A549 (cell line): Measurements from ENCODE around the gene YIPF3. TPM values are rescaled to one million over a fixed set of nuclear protein-coding genes. Genes with fewer than 3 reads are reported as not detected.
A peak's percentile ranks its signal among the peaks of the same experiment; 100 is the strongest.

Source experiments
- ATAC-seq, 2 experiments: fragments of 200-7000 bp in 1 of 2; fragments of >200 bp in 1 of 2; cut with Nextera tagmentation in 1 of 2; cut with Tn5 transposase in 1 of 2; 3 replicates each; pipeline versions ENCODE4 v1.8.0 to v1.9.1; 2018 to 2020; ENCODE audit warnings: mild to moderate bottlenecking in 1 of 2, moderate library complexity in 1 of 2
- CTCF ChIA-PET: fragments of 300-600 bp; sonication (Branson Sonifier 250); formaldehyde crosslinking; extraction: SDS; loops from one replicate; lab custom pipeline; 2021; ENCODE audit warnings: antibody characterized with exemption, inconsistent platforms; lab: Yijun Ruan, JAX
- POLR2A ChIA-PET: fragments of 350-600 bp; formaldehyde crosslinking; extraction: SDS; loops from one replicate; lab custom pipeline; 2021; ENCODE audit warnings: antibody characterized with exemption, inconsistent platforms; lab: Yijun Ruan, JAX
- DNase-seq, 2 experiments: peaks; one replicate each; pipeline versions ENCODE4 v3.0.0 to v3.0.0-alpha.2; 2011 to 2016; ENCODE audit warnings: low read depth in 1 of 2, low spot score in 1 of 2
- FAIRE-seq: peaks from 2 replicates; lab custom pipeline; 2011; peaks lifted over from hg19 to GRCh38; lab: Jason Lieb, UNC
- H3K27ac ChIP-seq, 2 experiments: fragments of >200 bp; sonication (Bioruptor Twin); formaldehyde crosslinking; 3 replicates each; pipeline ENCODE4 v1.5.1; 2016 to 2017
- H3K4me1 ChIP-seq: fragments of >200 bp; sonication (Bioruptor Twin); formaldehyde crosslinking; 3 replicates; pipeline ENCODE4 v1.6.1; 2016
- H3K4me2 ChIP-seq: fragments of >200 bp; sonication (Bioruptor Twin); formaldehyde crosslinking; 3 replicates; pipeline ENCODE4 v1.6.1; 2016
- H3K4me3 ChIP-seq: fragments of >200 bp; sonication (Bioruptor Twin); formaldehyde crosslinking; 3 replicates; pipeline ENCODE4 v1.5.1; 2016
- H3K9me3 ChIP-seq: fragments of >200 bp; sonication (Bioruptor Twin); formaldehyde crosslinking; 3 replicates; pipeline ENCODE4 v1.6.1; 2016
- CBX8 ChIP-seq: fragments of 200-600 bp; sonication (generic); IDR thresholded peaks from 2 replicates; pipeline ENCODE4 v1.6.1; 2016
- CTCF ChIP-seq: fragments of >200 bp; sonication (Bioruptor Twin); formaldehyde crosslinking; IDR thresholded peaks from 3 replicates; pipeline ENCODE4 v1.5.1; 2016
- EHF ChIP-seq: fragments of 250-450 bp; sonication (Bioruptor Pico); IDR thresholded peaks from 2 replicates; pipeline ENCODE4 v1.5.0; 2020; ENCODE audit warnings: mild to moderate bottlenecking
- FOSB ChIP-seq: fragments of 250-450 bp; sonication (Bioruptor Pico); IDR thresholded peaks from 2 replicates; pipeline ENCODE4 v1.5.0; 2020; ENCODE audit warnings: mild to moderate bottlenecking, moderate library complexity
- FOXS1 ChIP-seq: fragments of 250-450 bp; sonication (Bioruptor Pico); IDR thresholded peaks from 2 replicates; pipeline ENCODE4 v1.5.0; 2020; ENCODE audit warnings: mild to moderate bottlenecking, moderate library complexity
- HES2 ChIP-seq: fragments of >200 bp; sonication (Bioruptor Twin); formaldehyde crosslinking; IDR thresholded peaks from 2 replicates; pipeline ENCODE4 v1.6.1; 2016
- HOXA7 ChIP-seq: fragments of 250-450 bp; sonication (Bioruptor Pico); IDR thresholded peaks from 2 replicates; pipeline ENCODE4 v1.5.0; 2020; ENCODE audit warnings: mild to moderate bottlenecking, moderate library complexity
- JUNB ChIP-seq: fragments of >200 bp; sonication (Bioruptor Twin); formaldehyde crosslinking; IDR thresholded peaks from 2 replicates; pipeline ENCODE4 v1.6.1; 2016
- KDM5A ChIP-seq: fragments of 200-600 bp; sonication (generic); IDR thresholded peaks from 2 replicates; pipeline ENCODE4 v1.6.1; 2016; ENCODE audit warnings: antibody characterized with exemption, mild to moderate bottlenecking
- MAZ ChIP-seq: fragments of 150-350 bp; IDR thresholded peaks from 2 replicates; pipeline ENCODE4 v1.6.1; 2014; ENCODE audit warnings: antibody characterized with exemption, low read depth, low read length, borderline replicate concordance
- POLR2A ChIP-seq: IDR thresholded peaks from 2 replicates; pipeline ENCODE4 v1.6.1; 2012; ENCODE audit warnings: mild to moderate bottlenecking, low read length
- POLR2AphosphoS2 ChIP-seq: conservative IDR thresholded peaks from 2 replicates; pipeline ENCODE4 v1.6.1; 2012; ENCODE audit warnings: low read length, improper control_type of control experiment, inconsistent platforms
- RAD21 ChIP-seq, 2 experiments: fragments of >200 bp in 1 of 2; sonication (Bioruptor Twin) in 1 of 2; formaldehyde crosslinking in 1 of 2; IDR thresholded peaks in 1 of 2; conservative IDR thresholded peaks in 1 of 2; 2 replicates in 1 of 2; 3 replicates in 1 of 2; pipeline ENCODE4 v1.6.1; 2012 to 2018; ENCODE audit warnings: inconsistent platforms in 1 of 2
- SMC3 ChIP-seq: fragments of >200 bp; sonication (Bioruptor Twin); formaldehyde crosslinking; IDR thresholded peaks from 3 replicates; pipeline ENCODE4 v1.6.1; 2018; ENCODE audit warnings: inconsistent platforms
- SREBF2 ChIP-seq: fragments of 450-650 bp; IDR thresholded peaks from 2 replicates; pipeline ENCODE4 v1.6.1; 2014; ENCODE audit warnings: mild to moderate bottlenecking, moderate library complexity
- ZFP36 ChIP-seq: fragments of 450-650 bp; IDR thresholded peaks from 2 replicates; pipeline ENCODE4 v1.6.1; 2014; ENCODE audit warnings: borderline replicate concordance; ENCODE audit not compliant: partially characterized antibody
- WGBS: methylation state at CpG from one replicate; pipeline ENCODE4 v1.1.6; 2017; ENCODE audit errors: missing lambda C conversion rate; 5-methylcytosine and 5-hydroxymethylcytosine counted together
- polyA plus RNA-seq, 4 experiments: library from polyadenylated mRNA; depleted of rRNA in 3 of 4; stranded (reverse); fragments of >200 nt; fragmentation: RNase III in 1 of 4; extraction: RNeasy Plus Mini Kit Qiagen cat#74134 plus additional on column Dnase treatment in 1 of 4; gene quantifications; 2 replicates in 3 of 4; 3 replicates in 1 of 4; pipeline ENCODE4 v1.2.3, GENCODE V29; 2011 to 2017
- TF ChIP-seq, protein P1 (sequence below): IDR thresholded peaks from 2 replicates; pipeline ENCODE4 v1.6.1; 2012; ENCODE audit warnings: low read depth, borderline replicate concordance

YIPF3 gene
- polyA plus RNA-seq, 2 of the 4 experiments (the other 2 are of a cell fraction) = 63.4 to 108 TPM

GRCh38 chr6:43496370-43497128 is 20.2 kb downstream of the YIPF3 start:
- no peaks in the 10 kb centered on the region for H3K9me3 ChIP-seq
- H3K4me1 ChIP-seq = peaks cover 16% of the 10 kb centered on the region
- 54% methylated on average over 11 of the region's 18 CpGs for WGBS
- no peak overlapping the region for H3K4me3 ChIP-seq
- FAIRE-seq = no peak
- H3K4me2 ChIP-seq = peak overlapping the region; percentile 41
- TF ChIP-seq KDM5A (no peak), MAZ (peak; percentile 80; the same call in 1 of the 2 replicates), RAD21 (conservative IDR thresholded peaks at IDR 0.05 in 1 of 2, IDR thresholded peaks at IDR 0.05 in 1 of 2) (peak; percentile 53 to 65), CTCF (peak; percentile 27; the same call in 2 of the 3 replicates)
- TF ChIP-seq, all 56 proteins: peak for 3
- peak; percentile 22 to 52 for DNase-seq
- POLR2A ChIA-PET = no interaction called here
- CTCF ChIA-PET = interaction anchor here (0.9 to 7.1 kb wide), 12 partner anchors 10 to 267 kb away, joined by 3 to 79 read pairs (median 4); partner anchors contain the start of genes DLK2, DNPH1 and LRRC73
- H3K27ac ChIP-seq = peak overlapping the region; percentile 15 to 75; a peak in 3 of 6 replicates
- ATAC-seq = peak; percentile 68 to 77

GRCh38 chr6:43495409-43495941 is 21.3 kb downstream of the YIPF3 start:
- no peak overlapping the region for H3K4me2 ChIP-seq
- WGBS = 87% methylated on average over 3 of the region's 4 CpGs
- H3K27ac ChIP-seq = no peak overlapping the region; a peak in 1 of 6 replicates

DNA sequence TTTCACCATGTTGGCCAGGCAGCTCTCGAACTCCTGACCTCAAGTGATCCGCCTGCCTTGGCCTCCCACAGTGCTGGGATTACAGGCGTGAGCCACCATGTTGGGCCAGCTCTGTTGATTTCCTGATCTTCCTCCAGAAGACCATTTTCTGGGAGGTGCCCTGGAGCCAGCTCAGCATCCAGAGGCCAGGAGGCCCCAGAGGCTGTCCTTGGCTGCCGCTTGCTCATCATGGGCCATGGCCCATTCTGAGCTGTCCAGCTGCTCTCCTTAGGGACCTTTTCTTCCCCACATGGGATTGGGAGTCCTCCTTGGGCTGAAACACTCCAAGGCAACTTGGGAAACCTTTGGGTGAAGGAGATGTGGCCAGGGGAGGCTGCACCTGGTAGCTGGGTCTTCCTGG is 22.0 kb downstream of the YIPF3 start:
- POLR2A ChIA-PET = interaction anchor here (0.7 to 2.1 kb wide), 2 partner anchors 11 to 22 kb away, joined by 4 read pairs; partner anchors contain the start of genes POLR1C and YIPF3
- Histone ChIP-seq H3K4me3 (no peak overlapping the region), H3K4me1 (peaks cover 16% of the 10 kb centered on the region)
- TF ChIP-seq SREBF2 (no peak), ZFP36 (no peak), MAZ (no peak), SMC3 (no peak), HES2 (no peak), CBX8 (no peak), EHF (CRISPR knock-in tag) (no peak), FOXS1 (CRISPR knock-in tag) (no peak), POLR2A (no peak), HOXA7 (no peak)
- TF ChIP-seq, protein P1, sequence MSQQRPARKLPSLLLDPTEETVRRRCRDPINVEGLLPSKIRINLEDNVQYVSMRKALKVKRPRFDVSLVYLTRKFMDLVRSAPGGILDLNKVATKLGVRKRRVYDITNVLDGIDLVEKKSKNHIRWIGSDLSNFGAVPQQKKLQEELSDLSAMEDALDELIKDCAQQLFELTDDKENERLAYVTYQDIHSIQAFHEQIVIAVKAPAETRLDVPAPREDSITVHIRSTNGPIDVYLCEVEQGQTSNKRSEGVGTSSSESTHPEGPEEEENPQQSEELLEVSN = no peak
- TF ChIP-seq, all 56 proteins: peak for 0
- Histone ChIP-seq H3K27ac (no peak overlapping the region), H3K4me2 (no peak overlapping the region), H3K9me3 (no peaks in the 10 kb centered on the region)
- CTCF ChIA-PET = interaction anchor here (1.0 to 7.1 kb wide), 7 partner anchors 13 to 257 kb away, joined by 3 to 79 read pairs (median 4); partner anchors contain the start of genes DLK2 and LRRC73
- FAIRE-seq (no peak), ATAC-seq (no peak), DNase-seq (no peak)
- 90% methylated on average over 4 of the region's 4 CpGs for WGBS

More at GRCh38 chr6:43495409-43495941, 21.3 kb downstream of the YIPF3 start:
- ChIA-PET CTCF (interaction anchor here (0.9 to 7.1 kb wide), 13 partner anchors 9 to 266 kb away, joined by 3 to 79 read pairs (median 4); partner anchors contain the start of genes DLK2, DNPH1 and LRRC73), POLR2A (no interaction called here)
- peak in 1 of 2 experiments; percentile 15; a peak in 1 of 5 replicates for TF ChIP-seq RAD21 (conservative IDR thresholded peaks at IDR 0.05 in 1 of 2, IDR thresholded peaks at IDR 0.05 in 1 of 2)
- no peak for TF ChIP-seq JUNB
- no peak for TF ChIP-seq POLR2AphosphoS2
- no peak for TF ChIP-seq FOSB (CRISPR knock-in tag)
- ATAC-seq (peak; percentile 52 to 70; a peak in 4 of 6 replicates), DNase-seq (no peak), FAIRE-seq (no peak)
- Histone ChIP-seq H3K4me3 (no peak overlapping the region), H3K9me3 (no peaks in the 10 kb centered on the region), H3K4me1 (peaks cover 16% of the 10 kb centered on the region)
